EH (cell line): ENCODE measurements around the gene EEF1AKMT1.

ENCODE experiments used
- DNase-seq: peaks from one replicate; pipeline ENCODE4 v3.0.0-alpha.2; 2015; ENCODE audit warnings: low read depth

Gene EEF1AKMT1, protein sequence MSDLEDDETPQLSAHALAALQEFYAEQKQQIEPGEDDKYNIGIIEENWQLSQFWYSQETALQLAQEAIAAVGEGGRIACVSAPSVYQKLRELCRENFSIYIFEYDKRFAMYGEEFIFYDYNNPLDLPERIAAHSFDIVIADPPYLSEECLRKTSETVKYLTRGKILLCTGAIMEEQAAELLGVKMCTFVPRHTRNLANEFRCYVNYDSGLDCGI

DNA sequence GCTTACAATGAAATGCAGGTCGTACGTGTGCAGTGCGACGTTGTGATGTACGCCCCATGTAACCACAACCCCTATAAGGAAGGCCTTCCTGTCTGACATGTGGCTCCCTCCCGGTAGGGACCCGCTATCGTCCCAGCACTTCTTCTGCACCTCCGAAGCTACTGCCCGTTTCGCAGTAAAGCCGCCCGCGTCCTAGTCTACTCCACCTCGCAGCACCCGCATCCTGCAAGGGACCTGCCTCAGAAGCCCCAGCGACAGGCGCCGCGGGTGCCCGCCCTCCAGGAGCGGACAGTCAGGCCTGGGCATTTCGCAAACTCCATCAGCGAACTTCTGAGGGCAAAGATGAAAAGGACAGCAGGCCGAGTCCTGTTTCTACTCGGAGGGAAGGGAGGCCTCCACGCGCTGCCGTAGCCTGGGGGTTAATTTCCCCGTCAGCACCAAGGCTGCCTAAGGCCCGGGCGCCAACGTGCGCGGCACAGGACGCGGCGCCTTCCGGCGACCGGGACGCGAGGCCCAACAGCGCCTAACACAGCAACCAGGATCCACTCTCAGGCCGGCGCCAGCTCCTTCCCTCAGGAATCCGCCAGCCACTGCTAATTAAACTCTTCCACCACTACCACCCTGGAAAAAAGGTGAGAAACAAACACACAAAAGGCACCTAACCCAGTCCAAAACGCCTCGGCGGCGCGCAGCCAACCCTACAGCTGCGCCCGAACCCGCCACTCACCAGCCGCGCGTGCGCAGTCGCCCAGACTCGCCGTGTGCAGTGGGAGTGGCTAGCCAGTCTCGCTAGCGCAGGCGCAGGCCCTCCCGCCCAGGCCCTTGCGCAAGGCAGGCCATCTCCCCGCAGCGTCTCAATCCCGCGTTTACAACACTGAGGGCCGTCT lies at the start of gene EEF1AKMT1:
TSS of gene EEF1AKMT1 (minus strand) at position 768 of the 887 bp plus-strand sequence. CDS start 16,363 bp downstream, outside the sequence.
- DNase-seq = peak; percentile 92

DNA sequence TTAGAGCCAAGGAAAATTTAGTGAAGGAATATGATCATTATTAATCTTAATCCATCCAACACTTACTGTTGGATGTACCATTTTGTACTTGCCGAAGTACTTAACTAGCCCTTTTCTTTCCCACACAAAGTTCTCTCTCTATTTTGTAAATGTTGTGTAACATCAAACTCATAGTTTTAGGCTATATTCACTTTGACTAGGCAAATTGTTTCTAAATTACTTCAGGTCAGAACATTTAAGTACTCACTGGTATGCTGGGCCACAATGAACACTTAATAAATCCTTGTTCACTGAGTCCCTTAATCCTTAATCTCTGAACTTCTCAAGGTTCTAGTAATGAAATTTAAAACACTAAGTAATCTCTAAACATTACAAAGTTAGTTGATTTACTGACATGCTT lies 49.3 kb upstream of the EEF1AKMT1 start:
- no peak for DNase-seq

DNA sequence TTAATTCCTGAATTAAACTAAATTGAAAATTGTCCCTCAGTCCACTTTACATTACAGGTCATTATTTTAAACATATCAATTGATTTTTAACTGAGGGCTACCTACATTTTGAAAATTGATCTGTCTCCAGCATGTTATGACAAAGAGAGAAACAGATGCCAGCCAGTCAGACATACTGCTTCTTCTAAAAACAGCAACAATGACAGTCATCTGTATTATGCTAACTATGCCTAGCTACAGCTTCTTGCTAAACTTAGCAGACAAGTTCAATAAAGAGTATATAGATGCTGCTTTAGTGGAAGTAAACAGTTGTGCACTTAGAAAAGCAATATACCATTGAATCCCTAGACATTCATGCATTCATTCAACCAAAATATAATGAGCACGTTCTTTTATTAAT lies 48.6 kb upstream of the EEF1AKMT1 start:
- no peak for DNase-seq

DNA sequence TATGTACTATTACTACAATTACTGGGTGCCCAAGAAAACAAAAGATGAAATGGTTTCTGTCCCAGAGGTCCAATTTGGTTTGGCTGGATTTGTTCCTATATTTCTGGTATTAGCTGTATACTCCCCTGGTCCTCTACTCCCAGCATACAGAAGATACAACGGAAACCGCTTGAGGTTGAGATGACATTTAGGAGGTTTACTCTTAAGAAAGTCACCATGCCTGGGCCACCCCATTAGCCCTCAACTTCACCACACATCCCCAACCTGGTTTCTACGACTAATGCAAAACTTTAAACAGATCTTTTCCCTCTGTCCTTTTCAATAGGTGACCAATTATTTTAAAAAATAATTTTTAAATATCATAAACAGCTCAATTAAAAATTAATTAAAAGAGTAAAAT lies 46.0 kb upstream of the EEF1AKMT1 start:
- DNase-seq = no peak

DNA sequence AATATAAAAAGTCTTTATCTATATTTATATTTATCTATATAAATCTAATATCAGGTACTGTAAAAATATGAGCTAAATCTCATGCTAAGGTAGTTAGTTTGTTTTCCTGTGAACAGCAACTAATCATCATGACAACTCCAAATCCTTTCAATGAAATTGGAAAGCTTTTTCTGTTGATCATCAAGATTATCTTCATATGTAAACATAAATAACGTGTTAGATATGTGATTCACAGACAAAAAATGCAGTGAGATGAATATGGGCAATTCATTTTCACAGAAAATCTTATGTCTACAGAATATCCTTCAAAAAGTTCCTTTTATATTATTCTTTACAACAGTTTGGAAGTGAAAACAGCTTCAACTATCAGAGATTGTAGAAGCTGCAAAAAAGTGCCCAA lies 41.7 kb upstream of the EEF1AKMT1 start:
- DNase-seq = no peak

DNA sequence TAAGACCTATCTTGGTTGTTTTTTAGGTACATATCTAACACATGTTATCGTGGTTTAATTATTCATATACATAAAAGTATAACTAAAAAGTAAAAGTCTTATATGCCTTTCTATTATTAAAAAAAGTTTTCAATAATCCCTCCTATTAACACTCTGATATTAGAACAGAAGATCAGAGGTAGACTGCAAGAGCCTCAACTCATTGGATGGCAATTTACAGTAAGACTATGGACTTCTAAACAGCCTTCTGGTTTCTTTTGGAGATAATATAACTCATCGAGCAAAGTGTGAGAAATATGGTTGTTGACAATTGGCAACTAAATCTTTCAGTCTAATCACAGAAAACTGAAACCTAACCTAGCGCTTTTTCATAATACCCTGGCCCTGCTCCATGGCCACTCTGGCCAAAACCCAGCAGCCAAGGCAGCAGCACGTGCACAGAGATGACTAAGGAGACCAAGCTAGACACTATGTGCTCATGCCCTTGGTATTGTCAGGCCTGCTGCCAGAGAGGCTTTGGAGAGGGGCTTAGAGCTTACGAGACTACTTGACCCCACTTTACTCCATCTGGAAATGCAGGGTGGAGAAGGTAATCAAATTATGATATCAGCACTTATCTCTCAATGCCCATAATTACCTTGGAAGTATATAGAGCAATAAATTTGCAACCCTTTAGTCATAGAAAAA lies 40.6 kb upstream of the EEF1AKMT1 start:
- peak; percentile 95 for DNase-seq

DNA sequence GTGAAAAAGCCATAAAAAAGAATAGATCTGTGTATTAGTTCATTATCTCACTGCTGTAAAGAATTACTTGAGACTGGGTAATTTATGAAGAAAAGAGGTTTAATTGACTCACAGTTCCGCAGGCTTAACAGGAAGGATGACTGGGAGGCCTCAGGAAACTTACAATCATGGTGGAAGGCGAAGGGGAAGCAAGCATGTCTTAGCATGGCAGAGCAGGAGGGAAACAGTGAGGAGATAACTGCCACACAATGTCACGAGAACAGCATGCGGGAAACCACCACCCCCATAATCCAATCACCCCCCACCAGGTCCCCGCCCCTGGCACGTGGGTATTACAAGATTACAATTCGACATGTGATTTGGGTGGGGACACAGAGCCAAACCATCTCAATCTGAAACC lies 39.1 kb upstream of the EEF1AKMT1 start:
- no peak for DNase-seq

DNA sequence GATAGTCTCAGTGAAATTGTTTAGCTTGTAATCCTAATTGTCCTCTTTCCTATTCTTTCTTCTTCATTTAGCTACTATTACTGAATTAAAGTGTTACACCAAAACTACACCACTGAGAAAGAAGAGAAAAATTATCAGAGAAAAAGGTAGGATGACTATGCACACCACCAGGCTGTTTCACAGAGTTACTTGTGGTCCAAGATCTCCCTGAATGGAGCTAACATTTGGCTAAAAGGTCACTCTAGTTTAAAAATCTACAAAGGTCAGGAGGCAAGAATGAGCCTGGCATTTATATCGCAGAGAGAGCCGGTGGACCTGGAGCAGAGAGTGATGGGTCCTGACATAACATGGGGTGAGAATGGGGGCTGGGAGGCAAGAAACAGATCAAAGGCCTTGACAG lies 37.0 kb upstream of the EEF1AKMT1 start:
- DNase-seq = no peak

DNA sequence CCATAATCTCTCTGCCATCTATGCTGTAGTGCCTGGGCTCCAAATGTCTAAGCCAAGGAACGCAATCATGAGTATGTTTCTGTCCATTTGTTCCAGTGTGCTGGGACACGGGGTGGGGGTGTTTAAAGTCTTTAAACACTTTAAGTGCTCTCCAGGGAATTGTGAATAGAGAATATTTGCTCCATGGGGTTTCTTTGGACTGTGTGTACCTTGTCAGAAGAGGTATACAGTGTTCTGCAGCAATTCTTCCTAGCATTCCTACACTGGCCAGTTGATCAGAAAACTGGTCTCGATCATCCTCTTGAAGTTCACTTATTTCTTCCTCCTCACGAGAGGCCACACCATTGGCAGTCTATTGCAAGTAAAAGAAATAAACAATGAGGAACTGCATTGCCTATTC lies 35.1 kb upstream of the EEF1AKMT1 start:
- no peak for DNase-seq

DNA sequence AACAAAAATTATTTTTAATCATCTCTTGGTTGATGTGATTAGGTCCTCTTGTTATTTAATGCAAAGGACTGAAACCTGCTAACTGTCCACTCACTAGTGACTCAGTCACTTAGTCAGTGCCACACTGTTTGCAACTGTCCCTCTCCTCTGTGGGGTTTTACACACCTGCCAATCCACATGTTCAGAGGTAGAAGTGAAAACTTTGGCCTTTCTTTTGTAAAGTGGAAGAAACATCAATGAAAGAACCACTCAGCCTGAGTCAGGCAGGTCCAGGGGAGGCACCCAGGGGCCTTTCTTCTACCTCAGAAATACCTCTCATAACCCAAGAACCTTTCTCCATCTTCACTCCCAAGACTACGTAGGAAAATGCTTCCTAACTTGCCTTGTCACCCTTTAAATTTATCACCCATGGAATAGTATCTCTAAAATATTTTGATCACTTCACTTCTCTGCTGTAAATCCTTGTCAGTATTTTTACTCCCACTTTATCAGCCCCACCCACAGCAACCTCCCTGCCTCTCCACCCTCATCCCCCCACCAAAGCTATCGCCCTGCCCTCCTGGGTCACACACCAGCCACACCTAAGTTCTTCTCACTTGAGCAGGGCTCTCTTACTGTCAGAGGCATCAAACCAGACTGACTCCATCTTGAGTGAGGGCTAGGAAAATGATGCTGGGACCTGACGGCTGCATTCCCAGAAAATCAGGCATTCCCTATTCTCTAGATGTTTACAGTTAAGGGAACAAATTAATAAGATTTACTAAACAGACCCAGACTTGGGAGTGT lies 29.6 kb upstream of the EEF1AKMT1 start:
- DNase-seq = no peak

DNA sequence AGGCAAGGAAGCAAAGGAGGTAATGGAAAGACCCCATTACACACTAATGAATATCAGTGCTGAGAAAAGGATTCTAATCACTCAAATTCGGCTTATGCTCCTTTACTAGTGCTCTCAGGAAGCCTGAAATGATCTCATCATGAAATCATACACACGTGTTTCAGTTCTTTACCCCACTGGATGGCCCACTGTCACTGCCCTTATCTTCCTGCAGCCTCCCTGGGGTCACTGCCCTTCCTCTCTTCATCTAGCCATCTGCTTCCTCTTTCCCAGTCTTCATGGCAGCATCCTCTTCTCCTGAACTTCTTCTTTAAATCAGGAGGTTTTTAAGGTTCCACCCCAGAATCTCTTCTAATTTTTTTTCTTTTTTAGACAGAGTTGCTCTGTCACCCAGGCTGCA lies 27.9 kb upstream of the EEF1AKMT1 start:
- DNase-seq = no peak

DNA sequence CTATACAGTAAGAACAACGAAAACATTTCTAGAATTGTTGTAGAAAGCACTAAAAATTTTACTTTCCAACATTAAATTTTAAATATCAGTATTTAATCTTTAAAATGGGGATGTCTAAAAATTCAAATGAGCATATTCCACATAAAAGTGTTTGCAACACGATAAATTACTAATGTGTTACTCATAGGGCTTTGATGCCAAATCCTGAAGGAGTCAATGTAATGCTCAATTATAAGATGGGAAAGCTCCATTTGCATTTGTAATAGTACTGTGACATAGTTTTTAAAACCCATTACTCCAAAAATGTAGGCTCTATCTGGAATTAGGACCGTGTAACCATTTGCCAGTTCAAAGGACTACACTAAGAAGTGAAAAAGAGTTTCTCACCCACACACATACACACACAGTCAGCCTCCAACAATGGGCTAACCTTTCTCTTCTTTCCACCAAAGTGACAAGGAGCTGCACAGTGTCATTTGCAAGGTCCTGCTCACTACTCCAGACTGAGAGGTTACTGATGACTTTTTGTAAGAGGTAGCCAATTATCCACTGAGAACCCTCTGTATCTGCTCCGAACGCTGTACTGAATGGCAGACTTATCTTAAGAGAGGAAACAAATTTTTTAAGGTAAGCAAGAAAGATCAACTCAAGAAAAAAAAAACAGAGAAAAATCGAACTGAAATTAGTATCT lies 26.1 kb upstream of the EEF1AKMT1 start:
- DNase-seq = peak; percentile 45

DNA sequence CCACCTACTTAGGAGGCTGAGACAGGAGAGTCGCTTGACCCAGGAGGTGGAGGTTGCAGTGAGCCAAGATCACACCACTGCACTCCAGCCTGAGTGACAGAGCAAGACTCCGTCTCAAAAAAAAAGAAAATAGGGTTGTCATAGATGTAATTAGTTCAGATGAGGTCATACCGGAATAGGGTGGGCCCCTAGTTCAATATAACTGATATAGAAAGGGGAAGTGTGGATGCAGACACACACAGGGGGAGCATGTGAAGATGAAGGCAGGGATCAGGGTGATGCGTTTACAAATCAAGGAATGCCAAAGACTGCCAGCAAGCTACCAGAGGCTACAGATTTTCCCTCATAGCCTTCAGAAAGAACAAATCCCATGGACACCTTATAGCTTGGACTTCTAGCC lies 24.3 kb upstream of the EEF1AKMT1 start:
- no peak for DNase-seq

DNA sequence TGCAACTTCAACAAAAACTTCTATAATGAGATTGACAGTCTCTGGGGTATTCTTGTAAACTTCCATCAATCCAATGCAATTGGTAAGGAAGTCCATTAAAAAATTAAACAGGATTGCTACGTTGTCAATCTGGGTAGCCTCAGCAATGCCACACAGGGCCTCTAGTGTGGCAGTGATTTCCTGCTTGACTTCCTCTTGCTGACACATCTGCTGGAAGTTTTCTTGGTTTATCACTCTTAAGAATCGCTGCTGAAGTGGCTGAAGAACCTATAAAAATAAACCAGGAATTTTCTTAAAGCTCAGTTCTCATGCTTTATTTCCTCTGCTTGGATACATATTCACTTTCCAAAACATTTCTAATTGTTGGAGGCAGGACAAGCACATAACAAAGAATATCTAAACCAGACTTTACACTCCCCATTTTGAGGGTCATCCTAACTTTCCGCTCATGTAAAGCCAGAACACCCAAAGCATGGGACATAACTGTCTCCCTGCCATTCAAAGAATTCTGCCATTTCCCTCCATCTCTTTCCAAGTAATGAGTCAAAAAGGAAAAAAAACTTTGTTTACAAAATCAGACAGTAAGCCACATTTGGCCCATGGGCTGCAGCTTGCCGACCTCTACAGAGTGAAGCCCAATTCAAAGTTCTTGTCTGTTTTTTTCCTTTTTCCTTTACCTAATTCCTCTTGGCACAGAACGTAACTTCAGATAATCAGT lies 23.2 kb upstream of the EEF1AKMT1 start:
- DNase-seq = peak; percentile 82

DNA sequence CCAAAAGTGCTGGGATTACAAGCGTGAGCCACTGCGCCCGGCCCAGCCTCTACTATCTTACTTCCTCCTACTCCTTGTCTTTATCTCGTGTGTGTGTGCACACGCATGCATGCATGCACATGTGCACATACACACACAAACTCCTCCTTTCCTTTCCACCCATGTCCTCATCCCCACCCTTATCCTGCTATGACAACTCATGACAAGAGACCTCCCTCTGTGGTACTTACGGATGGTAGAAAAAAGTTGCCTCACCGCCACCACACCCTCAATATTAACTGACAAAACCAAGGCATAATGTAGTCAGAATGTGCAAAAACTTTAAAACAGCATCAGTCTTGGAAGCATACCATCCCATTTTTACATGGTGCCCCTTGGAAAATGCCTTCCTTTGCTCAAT lies 15.9 kb upstream of the EEF1AKMT1 start:
- no peak for DNase-seq

DNA sequence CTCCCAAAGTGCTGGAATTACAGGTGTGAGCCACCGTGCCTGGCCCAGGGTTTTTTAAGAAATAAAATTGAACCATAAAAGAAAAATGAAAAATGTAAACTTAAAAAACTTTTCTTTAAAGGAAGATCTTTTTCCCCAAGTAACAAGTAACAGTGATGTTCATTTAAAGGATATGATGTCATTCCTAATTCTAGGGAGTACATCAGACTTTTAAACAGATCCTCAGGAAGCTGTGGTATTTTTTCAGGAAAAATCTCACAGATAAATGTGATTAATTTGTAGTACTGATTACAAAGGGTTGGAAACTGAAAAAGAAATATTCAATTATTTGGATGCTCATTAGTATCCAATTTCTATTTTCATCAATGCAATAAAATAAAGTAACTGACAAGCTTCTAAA lies 14.6 kb upstream of the EEF1AKMT1 start:
- no peak for DNase-seq

DNA sequence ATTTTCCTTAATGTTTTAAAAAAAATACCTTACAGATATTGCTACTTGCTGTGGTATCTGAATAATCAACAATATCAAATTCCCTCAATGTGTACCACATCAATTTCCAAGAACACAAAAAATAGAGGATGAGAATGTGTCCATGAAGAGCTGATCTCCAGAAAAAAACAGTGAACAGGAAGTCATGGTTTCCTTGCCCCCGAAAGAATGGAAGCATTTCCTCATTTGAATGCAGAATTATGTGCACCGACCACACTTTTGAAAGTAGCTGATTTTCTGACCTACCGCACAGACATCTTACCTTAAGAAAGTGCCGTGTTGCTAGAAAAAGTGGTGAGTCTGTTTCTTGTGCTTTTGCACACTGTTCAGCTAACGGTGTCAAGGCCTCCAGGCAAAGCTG lies 13.4 kb upstream of the EEF1AKMT1 start:
- no peak for DNase-seq

DNA sequence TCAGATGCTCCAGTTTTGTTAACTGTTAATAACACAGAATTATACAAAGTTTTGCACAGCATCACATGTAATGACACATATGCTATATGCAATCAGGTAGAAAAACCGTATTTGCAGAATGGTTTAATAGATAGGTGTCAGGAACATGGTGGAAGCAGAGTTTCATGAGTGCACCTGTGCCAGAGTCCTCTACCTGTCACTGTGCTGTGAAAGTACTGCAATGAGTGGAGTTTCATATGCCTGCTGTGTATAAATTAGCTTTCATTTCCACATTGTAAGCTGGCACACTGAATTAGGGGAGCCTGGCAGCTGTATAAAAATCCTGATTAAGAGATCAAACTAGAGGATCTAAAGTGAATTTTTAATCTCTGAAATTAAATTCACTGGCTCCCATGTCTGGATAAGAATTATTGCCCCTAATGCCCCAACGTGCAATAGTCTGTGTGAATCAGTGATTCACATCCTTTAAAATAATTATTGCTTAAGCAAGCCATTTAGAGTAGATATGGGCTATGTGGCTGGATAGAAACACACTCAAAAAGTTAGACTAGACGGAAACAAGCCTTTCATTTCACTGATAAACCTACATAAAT lies 8.5 kb upstream of the EEF1AKMT1 start:
- DNase-seq = no peak

DNA sequence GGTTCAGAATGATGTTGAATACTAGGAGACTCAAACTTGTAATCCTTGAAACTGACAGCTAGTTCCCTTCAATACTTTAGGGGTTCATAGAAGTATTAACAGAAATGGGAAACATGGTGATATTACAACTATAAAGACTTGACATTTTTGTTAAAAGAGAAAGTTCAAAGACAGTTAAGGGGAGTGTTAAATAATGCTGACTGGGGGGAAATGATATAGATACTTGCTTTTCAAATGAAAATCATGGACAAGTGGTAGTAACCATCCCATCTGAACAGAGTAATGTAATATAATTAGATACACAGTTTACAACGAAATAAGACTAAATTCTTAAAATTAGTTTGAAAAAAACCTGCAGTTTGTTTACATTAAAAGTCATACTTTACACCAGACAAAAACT lies 6.6 kb upstream of the EEF1AKMT1 start:
- DNase-seq = no peak

DNA sequence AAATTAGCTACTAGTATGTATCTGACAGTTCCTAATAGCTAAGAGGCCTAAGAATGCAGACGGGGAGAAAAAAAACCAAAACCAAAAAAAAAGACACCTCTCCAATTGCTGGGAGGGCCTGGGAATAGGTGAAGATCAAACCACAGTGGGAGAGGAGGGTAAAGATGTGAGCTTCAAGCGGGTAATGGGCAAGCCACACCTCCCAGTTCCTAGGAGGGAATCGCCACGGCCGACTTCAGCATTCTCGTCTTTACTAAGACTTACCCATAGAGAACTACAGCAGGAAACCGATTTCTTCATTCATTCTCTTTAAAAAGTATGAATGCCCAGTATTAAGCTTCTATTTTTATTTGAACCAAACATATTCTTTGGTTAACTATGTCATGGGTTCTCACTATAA lies 5.6 kb upstream of the EEF1AKMT1 start:
- DNase-seq = no peak

DNA sequence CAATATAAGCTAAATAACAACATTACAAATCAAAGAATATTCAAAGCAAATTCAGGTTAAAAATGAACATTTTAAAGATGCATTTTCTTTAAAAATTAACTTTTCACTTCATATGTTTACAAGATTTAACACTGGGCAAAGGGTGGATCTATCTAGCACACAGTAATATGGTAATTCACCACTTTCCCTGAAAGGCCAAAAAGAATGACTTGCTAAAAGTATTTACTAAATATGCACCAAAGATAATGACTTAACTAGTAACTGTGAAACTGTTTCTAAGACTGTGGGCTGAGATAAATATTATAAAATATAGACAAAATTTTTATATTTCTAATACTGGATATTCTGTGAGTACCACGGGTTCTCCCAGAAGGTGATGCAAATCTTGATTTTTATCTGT lies 4.5 kb upstream of the EEF1AKMT1 start:
- DNase-seq = no peak
